ENCODE results near the gene GAL3ST3.

GAL3ST3 gene

GRCh38 chr11:66064571-66064970 is 15.6 kb upstream of the GAL3ST3 start:
- H3K4me3 ChIP-seq (ENCODE audit: low read length) = no peak overlapping the region
- no peaks in the 10 kb centered on the region for H3K27me3 ChIP-seq (ENCODE audit: insufficient read depth, low read length)
- H2AFZ ChIP-seq (ENCODE audit: low read depth, low read length) = no peak overlapping the region
- peaks cover 95% of the 10 kb centered on the region for H3K36me3 ChIP-seq (ENCODE audit: insufficient read depth, low read length)
- H3K9me3 ChIP-seq (ENCODE audit: low read length) = peaks cover 3% of the 10 kb centered on the region
- H3K4me1 ChIP-seq (ENCODE audit: insufficient read depth, low read length) = peaks cover 7% of the 10 kb centered on the region

GRCh38 chr11:66063900-66064299 is 14.9 kb upstream of the GAL3ST3 start:
- no peaks in the 10 kb centered on the region for H3K27me3 ChIP-seq (ENCODE audit: insufficient read depth, low read length)
- peaks cover 97% of the 10 kb centered on the region for H3K36me3 ChIP-seq (ENCODE audit: insufficient read depth, low read length)
- H2AFZ ChIP-seq (ENCODE audit: low read depth, low read length) = no peak overlapping the region
- H3K9me3 ChIP-seq (ENCODE audit: low read length) = peaks cover 3% of the 10 kb centered on the region
- peaks cover under 1% of the 10 kb centered on the region for H3K4me1 ChIP-seq (ENCODE audit: insufficient read depth, low read length)
- H3K4me3 ChIP-seq (ENCODE audit: low read length) = no peak overlapping the region

- Histone ChIP-seq H3K4me3 (ENCODE audit: low read length) (no peak overlapping the region), H3K9me3 (ENCODE audit: low read length) (peaks cover 3% of the 10 kb centered on the region), H2AFZ (ENCODE audit: low read depth, low read length) (no peak overlapping the region), H3K27me3 (ENCODE audit: insufficient read depth, low read length) (no peaks in the 10 kb centered on the region), H3K4me1 (ENCODE audit: insufficient read depth, low read length) (no peaks in the 10 kb centered on the region), H3K36me3 (ENCODE audit: insufficient read depth, low read length) (peaks cover 95% of the 10 kb centered on the region)
Measured at GRCh38 chr11:66062408-66062807, 13.4 kb upstream of the GAL3ST3 start.

GRCh38 chr11:66061268-66061667 is 12.3 kb upstream of the GAL3ST3 start:
- H2AFZ ChIP-seq (ENCODE audit: low read depth, low read length) = no peak overlapping the region
- no peak overlapping the region for H3K4me3 ChIP-seq (ENCODE audit: low read length)
- peaks cover 93% of the 10 kb centered on the region for H3K36me3 ChIP-seq (ENCODE audit: insufficient read depth, low read length)
- no peaks in the 10 kb centered on the region for H3K27me3 ChIP-seq (ENCODE audit: insufficient read depth, low read length)
- peaks cover 3% of the 10 kb centered on the region for H3K9me3 ChIP-seq (ENCODE audit: low read length)
- H3K4me1 ChIP-seq (ENCODE audit: insufficient read depth, low read length) = no peaks in the 10 kb centered on the region

DNA sequence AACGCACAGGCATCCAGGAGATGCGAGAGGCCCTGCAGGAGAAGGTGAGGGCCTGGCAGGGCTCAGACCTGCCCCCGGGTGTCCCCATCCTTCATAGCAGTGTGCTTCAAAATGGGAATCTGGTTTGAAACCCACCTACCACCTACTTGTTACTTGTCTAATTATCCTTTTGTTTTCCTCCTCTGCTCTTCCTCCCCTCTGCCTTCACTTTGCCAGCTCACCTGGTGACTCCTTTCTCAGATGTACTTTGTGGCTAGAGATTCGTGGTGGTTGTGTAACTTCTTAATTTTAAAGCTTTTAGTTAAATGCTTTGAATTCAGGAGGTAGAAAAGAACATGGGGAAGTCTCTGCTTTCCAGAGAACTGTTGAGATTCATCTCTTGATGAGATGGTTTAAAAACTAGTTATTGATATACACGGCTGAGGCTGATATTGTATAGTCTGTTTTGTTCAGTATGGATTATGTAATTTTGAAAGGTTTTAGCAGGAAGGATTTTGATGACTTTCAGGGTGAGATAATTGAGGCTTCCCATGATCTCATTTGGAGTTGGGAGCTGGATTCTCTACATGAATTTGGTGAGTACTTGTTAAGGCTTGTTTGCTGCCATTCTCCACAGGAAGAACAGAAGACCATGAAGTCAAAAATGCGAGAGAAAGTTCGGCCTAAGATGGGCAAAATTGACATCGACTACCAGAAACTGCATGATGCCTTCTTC is 11.2 kb upstream of the GAL3ST3 start:
- Histone ChIP-seq H2AFZ (ENCODE audit: low read depth, low read length) (no peak overlapping the region), H3K4me1 (ENCODE audit: insufficient read depth, low read length) (no peaks in the 10 kb centered on the region), H3K27me3 (ENCODE audit: insufficient read depth, low read length) (no peaks in the 10 kb centered on the region), H3K4me3 (ENCODE audit: low read length) (no peak overlapping the region), H3K36me3 (ENCODE audit: insufficient read depth, low read length) (peaks cover 93% of the 10 kb centered on the region), H3K9me3 (ENCODE audit: low read length) (peaks cover 3% of the 10 kb centered on the region)

- Histone ChIP-seq H3K36me3 (ENCODE audit: insufficient read depth, low read length) (peaks cover 70% of the 10 kb centered on the region), H3K4me1 (ENCODE audit: insufficient read depth, low read length) (peaks cover 9% of the 10 kb centered on the region), H3K9me3 (ENCODE audit: low read length) (no peaks in the 10 kb centered on the region), H3K4me3 (ENCODE audit: low read length) (no peak overlapping the region), H3K27me3 (ENCODE audit: insufficient read depth, low read length) (no peaks in the 10 kb centered on the region), H2AFZ (ENCODE audit: low read depth, low read length) (no peak overlapping the region)
Measured at GRCh38 chr11:66056501-66056900, 7.5 kb upstream of the GAL3ST3 start.

DNA sequence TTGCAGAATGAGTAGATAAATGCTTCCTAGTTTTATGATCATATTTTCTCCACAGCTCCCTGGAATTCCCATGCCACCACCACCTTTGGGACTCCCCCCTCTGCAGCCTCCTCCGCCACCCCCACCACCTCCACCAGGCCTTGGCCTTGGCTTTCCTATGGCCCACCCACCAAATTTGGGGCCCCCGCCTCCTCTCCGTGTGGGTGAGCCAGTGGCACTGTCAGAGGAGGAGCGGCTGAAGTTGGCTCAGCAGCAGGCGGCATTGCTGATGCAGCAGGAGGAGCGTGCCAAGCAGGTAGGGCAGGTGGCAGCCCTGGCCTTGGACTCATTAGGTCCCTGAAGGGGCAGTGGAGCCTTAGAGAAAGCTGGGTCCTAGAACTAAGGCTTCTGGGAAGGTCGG is 6.1 kb upstream of the GAL3ST3 start:
- Histone ChIP-seq H3K4me3 (ENCODE audit: low read length) (no peak overlapping the region), H3K36me3 (ENCODE audit: insufficient read depth, low read length) (peaks cover 55% of the 10 kb centered on the region), H3K27me3 (ENCODE audit: insufficient read depth, low read length) (no peaks in the 10 kb centered on the region), H2AFZ (ENCODE audit: low read depth, low read length) (no peak overlapping the region), H3K4me1 (ENCODE audit: insufficient read depth, low read length) (peaks cover 20% of the 10 kb centered on the region), H3K9me3 (ENCODE audit: low read length) (no peaks in the 10 kb centered on the region)

DNA sequence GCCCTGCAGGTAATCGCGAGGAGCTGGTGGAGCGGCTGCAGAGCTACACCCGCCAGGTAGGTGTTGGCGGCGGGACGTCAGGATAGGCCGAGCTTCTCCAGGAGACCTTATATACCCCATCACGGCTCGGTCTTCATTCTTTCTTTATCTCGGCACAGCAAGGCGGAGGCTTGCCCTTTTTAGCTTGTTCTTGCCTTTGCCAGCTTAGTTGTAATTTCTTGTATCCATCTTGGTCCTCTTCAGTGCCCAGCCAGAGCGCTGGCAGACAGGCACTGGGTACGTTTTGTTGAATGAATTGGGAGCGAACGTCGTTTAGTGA is 3.7 kb upstream of the GAL3ST3 start:
- H3K4me3 ChIP-seq (ENCODE audit: low read length) = peak overlapping the region; percentile 81
- peaks cover 28% of the 10 kb centered on the region for H3K4me1 ChIP-seq (ENCODE audit: insufficient read depth, low read length)
- H3K9me3 ChIP-seq (ENCODE audit: low read length) = no peaks in the 10 kb centered on the region
- H2AFZ ChIP-seq (ENCODE audit: low read depth, low read length) = no peak overlapping the region
- H3K36me3 ChIP-seq (ENCODE audit: insufficient read depth, low read length) = peaks cover 32% of the 10 kb centered on the region
- H3K27me3 ChIP-seq (ENCODE audit: insufficient read depth, low read length) = no peaks in the 10 kb centered on the region

DNA sequence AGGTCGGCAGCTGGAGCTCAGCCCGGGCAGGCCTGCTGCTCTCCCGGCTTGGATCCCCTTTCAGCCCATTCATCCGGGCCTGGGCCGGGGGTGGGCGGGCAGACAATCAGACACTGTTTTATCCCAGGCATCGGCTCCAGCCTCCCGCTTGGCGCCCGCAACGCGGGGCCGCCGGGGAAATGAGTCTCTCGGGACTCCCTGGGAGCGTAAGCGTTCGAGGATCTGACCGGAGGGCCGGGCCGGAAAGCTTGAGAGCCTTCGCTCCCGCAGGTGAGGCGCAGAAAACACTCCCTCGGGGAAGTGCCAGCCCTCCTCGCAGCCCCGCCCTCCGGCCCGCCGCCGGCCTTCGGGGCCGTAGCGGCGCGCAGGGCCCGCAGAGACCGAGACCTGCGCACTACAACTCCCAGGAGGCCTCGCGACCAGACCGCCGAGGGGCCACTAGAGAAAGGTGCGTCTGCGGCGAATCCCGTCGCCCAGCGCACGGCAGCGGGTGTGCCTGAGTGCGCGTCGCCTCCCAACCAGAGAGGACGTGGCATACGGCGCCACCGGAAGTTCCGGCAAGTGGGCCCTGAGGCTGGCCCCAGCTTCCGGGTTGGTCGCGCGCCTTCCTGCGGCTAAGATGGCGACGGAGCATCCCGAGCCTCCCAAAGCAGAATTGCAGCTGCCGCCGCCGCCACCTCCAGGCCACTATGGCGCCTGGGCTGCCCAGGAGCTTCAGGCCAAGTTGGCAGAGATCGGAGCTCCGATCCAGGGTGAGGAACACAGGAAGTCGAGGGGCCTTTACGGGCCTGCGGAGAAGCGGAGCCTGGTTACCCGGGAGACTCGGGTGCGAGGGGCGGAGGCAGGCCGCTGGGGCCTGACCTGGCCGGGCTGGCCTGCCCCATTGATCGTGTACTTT is 3.1 kb upstream of the GAL3ST3 start, which contains the start of gene SF3B2:
Gene SF3B2, plus strand, starts transcription at position 599 of the 898 bp plus-strand sequence. Its CDS starts 21 bp downstream, at position 620.
- peak within 1 kb of the TSS; percentile 27 for H2AFZ ChIP-seq (ENCODE audit: low read depth, low read length)
- H3K36me3 ChIP-seq (ENCODE audit: insufficient read depth, low read length) = peaks cover 27% of the 10 kb centered on the region
- no peaks in the 10 kb centered on the region for H3K27me3 ChIP-seq (ENCODE audit: insufficient read depth, low read length)
- H3K4me3 ChIP-seq (ENCODE audit: low read length) = peak within 1 kb of the TSS; percentile 81
- no peaks in the 10 kb centered on the region for H3K9me3 ChIP-seq (ENCODE audit: low read length)
- peaks cover 28% of the 10 kb centered on the region for H3K4me1 ChIP-seq (ENCODE audit: insufficient read depth, low read length)

GRCh38 chr11:66051371-66051765 is 2.4 kb upstream of the GAL3ST3 start:
- Histone ChIP-seq H3K4me3 (ENCODE audit: low read length) (peak overlapping the region; percentile 81), H3K9me3 (ENCODE audit: low read length) (no peaks in the 10 kb centered on the region), H3K4me1 (ENCODE audit: insufficient read depth, low read length) (peaks cover 28% of the 10 kb centered on the region), H3K27me3 (ENCODE audit: insufficient read depth, low read length) (no peaks in the 10 kb centered on the region), H3K36me3 (ENCODE audit: insufficient read depth, low read length) (peaks cover 22% of the 10 kb centered on the region), H2AFZ (ENCODE audit: low read depth, low read length) (peak overlapping the region; percentile 27)

DNA sequence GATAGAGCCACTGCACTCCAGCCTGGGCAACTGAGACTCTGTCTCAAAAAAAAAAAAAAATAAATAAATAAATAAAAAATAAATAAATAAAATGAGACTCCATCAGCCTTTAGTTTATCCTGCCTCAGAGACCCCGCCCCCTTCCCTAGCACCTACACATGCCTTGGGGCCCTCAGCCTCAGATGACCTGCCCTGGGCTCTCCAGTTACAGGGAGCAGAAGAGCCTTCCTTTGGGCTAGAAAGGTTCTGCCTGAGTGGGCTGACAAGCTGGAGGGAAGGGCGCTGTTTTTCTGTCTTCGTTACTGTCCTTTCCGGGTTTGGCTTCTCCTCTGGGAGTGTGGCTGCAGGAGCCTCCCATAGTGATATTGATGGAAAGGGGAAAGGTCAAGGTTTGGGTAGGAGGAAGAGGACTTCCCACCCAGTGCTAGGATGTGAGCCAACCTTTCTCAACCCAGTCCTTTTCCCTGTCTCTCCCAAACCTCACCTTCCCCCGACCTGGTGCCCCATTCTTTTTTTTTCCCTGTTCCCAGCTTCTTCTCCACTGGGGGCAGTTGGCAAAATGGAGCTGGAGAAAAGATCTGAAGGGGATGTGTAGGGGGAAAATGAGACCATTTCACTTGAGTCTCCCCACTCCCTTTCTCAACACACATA is 1.7 kb upstream of the GAL3ST3 start:
- H2AFZ ChIP-seq (ENCODE audit: low read depth, low read length) = no peak overlapping the region
- no peaks in the 10 kb centered on the region for H3K27me3 ChIP-seq (ENCODE audit: insufficient read depth, low read length)
- peaks cover 28% of the 10 kb centered on the region for H3K4me1 ChIP-seq (ENCODE audit: insufficient read depth, low read length)
- H3K4me3 ChIP-seq (ENCODE audit: low read length) = peak overlapping the region; percentile 81
- peaks cover 18% of the 10 kb centered on the region for H3K36me3 ChIP-seq (ENCODE audit: insufficient read depth, low read length)
- H3K9me3 ChIP-seq (ENCODE audit: low read length) = no peaks in the 10 kb centered on the region

GRCh38 chr11:66047541-66048365 is 1.2 kb downstream of the GAL3ST3 start:
- peaks cover 22% of the 10 kb centered on the region for H3K4me1 ChIP-seq (ENCODE audit: insufficient read depth, low read length)
- H3K4me3 ChIP-seq (ENCODE audit: low read length) = no peak overlapping the region
- no peaks in the 10 kb centered on the region for H3K27me3 ChIP-seq (ENCODE audit: insufficient read depth, low read length)
- H3K36me3 ChIP-seq (ENCODE audit: insufficient read depth, low read length) = no peaks in the 10 kb centered on the region
- H2AFZ ChIP-seq (ENCODE audit: low read depth, low read length) = no peak overlapping the region
- peaks cover 4% of the 10 kb centered on the region for H3K9me3 ChIP-seq (ENCODE audit: low read length)
